HG03159 (cell line): ENCODE results near the gene IL1B.

Experiments
- ATAC-seq: cut with Tn5 transposase; IDR thresholded peaks from one replicate; pipeline ENCODE4 v1.9.1; 2021; ENCODE audit warnings: mild to moderate bottlenecking, moderate library complexity; ENCODE audit not compliant: unreplicated experiment

IL1B gene

GRCh38 chr2:112836695-112837117 is at the start of gene IL1B:
Gene IL1B (minus strand): TSS chr2:112836779. CDS start chr2:112836229, 550 bp downstream.
- no peak for ATAC-seq

GRCh38 chr2:112886291-112886690 is 49.7 kb upstream of the IL1B start:
- ATAC-seq = no peak

- ATAC-seq = no peak
These were observed 48.9 kb upstream of the IL1B start for GRCh38 chr2:112885506-112885902.

GRCh38 chr2:112884869-112885505 is 48.4 kb upstream of the IL1B start:
- ATAC-seq = peak; percentile 55

- no peak for ATAC-seq
These were observed 47.1 kb upstream of the IL1B start for GRCh38 chr2:112883669-112884068.

GRCh38 chr2:112881217-112881985 is 44.8 kb upstream of the IL1B start:
- ATAC-seq = peak; percentile 68

- no peak for ATAC-seq
These were observed 44.1 kb upstream of the IL1B start for GRCh38 chr2:112880696-112881095.

GRCh38 chr2:112880091-112880531 is 43.5 kb upstream of the IL1B start:
- no peak for ATAC-seq

- ATAC-seq = no peak
These were observed 43.0 kb upstream of the IL1B start for GRCh38 chr2:112879491-112880041.

- no peak for ATAC-seq
These were observed 40.8 kb upstream of the IL1B start for GRCh38 chr2:112877423-112877822.

- no peak for ATAC-seq
These were observed 40.4 kb upstream of the IL1B start for GRCh38 chr2:112876971-112877361.

GRCh38 chr2:112876257-112876970 is 39.8 kb upstream of the IL1B start:
- no peak for ATAC-seq

GRCh38 chr2:112870841-112871835 is 34.6 kb upstream of the IL1B start:
- ATAC-seq = no peak

GRCh38 chr2:112869258-112869842 is 32.8 kb upstream of the IL1B start:
- no peak for ATAC-seq

- ATAC-seq = no peak
These were observed 31.4 kb upstream of the IL1B start for GRCh38 chr2:112867701-112868631.

GRCh38 chr2:112866128-112866835 is 29.7 kb upstream of the IL1B start:
- ATAC-seq = no peak

- no peak for ATAC-seq
These were observed 27.5 kb upstream of the IL1B start for GRCh38 chr2:112864072-112864471.
